K562 (cell line): ENCODE results near the gene NRCAM. TPM values are rescaled to one million over a fixed set of nuclear protein-coding genes. Genes with fewer than 3 reads are reported as not detected.

ENCODE experiments used
- ADNP ChIP-seq: fragments of 200-800 bp; sonication (Bioruptor generic); IDR thresholded peaks from 2 replicates; pipeline ENCODE4 v1.6.1; 2016; ENCODE audit warnings: missing genetic modification characterization, missing compliant biosample characterization
- ARID2 ChIP-seq: fragments of 450-650 bp; IDR thresholded peaks from 2 replicates; pipeline ENCODE4 v1.6.1; 2017; ENCODE audit warnings: antibody characterized with exemption, mild to moderate bottlenecking
- ARNT ChIP-seq, 2 experiments: fragments of 450-650 bp; IDR thresholded peaks; 2 replicates each; pipeline ENCODE4 v1.6.1; 2016; ENCODE audit warnings: mild to moderate bottlenecking in 1 of 2
- ASH1L ChIP-seq: fragments of 450-650 bp; IDR thresholded peaks from 2 replicates; pipeline ENCODE4 v1.6.1; 2018; ENCODE audit warnings: borderline replicate concordance, mild to moderate bottlenecking, low read depth; ENCODE audit not compliant: partially characterized antibody
- CSDE1 ChIP-seq, 2 experiments: fragments of 450-650 bp; IDR thresholded peaks; 2 replicates each; pipeline ENCODE4 v1.6.1; 2016; ENCODE audit warnings: mild to moderate bottlenecking in 1 of 2
- FOXA3 ChIP-seq, 2 experiments: fragments of 450-650 bp in 1 of 2; sonication (generic) in 1 of 2; formaldehyde crosslinking; IDR thresholded peaks in 1 of 2; conservative IDR thresholded peaks in 1 of 2; 2 replicates each; pipeline versions ENCODE4 v1.4.0 to v1.8.0; 2020 to 2022; ENCODE audit warnings: mild to moderate bottlenecking in 2 of 2, missing genetic modification reagents in 1 of 2
- GATAD2B ChIP-seq: fragments of 450-650 bp; IDR thresholded peaks from 2 replicates; pipeline ENCODE4 v1.6.1; 2017; ENCODE audit warnings: mild to moderate bottlenecking, borderline replicate concordance
- LCOR ChIP-seq: sonication (generic); formaldehyde crosslinking; IDR thresholded peaks from 2 replicates; pipeline ENCODE4 v1.8.0; 2022; ENCODE audit warnings: mild to moderate bottlenecking, missing genetic modification reagents
- LEF1 ChIP-seq: fragments of 450-650 bp; IDR thresholded peaks from 2 replicates; pipeline ENCODE4 v1.6.1; 2016; ENCODE audit warnings: mild to moderate bottlenecking
- TBL1XR1 ChIP-seq, 2 experiments: IDR thresholded peaks; 2 replicates each; pipeline ENCODE4 v1.6.1; 2012; ENCODE audit warnings: improper control_type of control experiment in 2 of 2, low read length in 2 of 2, mild to moderate bottlenecking in 1 of 2
- ZZZ3 ChIP-seq: fragments of 450-650 bp; IDR thresholded peaks from 2 replicates; pipeline ENCODE4 v1.6.1; 2016; ENCODE audit warnings: antibody characterized with exemption, mild to moderate bottlenecking, moderate library complexity
- polyA plus RNA-seq, 8 experiments: library from polyadenylated mRNA; depleted of rRNA in 4 of 8; stranded (reverse) in 5 of 8; unstranded in 3 of 8; fragments of >200 nt; fragmentation: Nextera tagmentation in 2 of 8; fragmentation: Illumina TruSeq in 1 of 8; extraction: Ambion mirVana in 2 of 8; extraction: Trizol in 1 of 8; gene quantifications; 2 replicates each; pipeline versions ENCODE4 v1.2.1 to v1.2.3, GENCODE V29; 2011 to 2014; ENCODE audit warnings: inconsistent platforms in 1 of 8, missing spikeins in 1 of 8
- total RNA-seq, 7 experiments: library from RNA; depleted of rRNA in 6 of 7; stranded (reverse); fragments of >200 nt in 6 of 7; fragmentation: Illumina TruSeq in 2 of 7; extraction: Trizol in 2 of 7; gene quantifications; 2 replicates each; pipeline versions ENCODE4 v1.2.1 to v1.2.3, GENCODE V29; 2011 to 2021; ENCODE audit warnings: low replicate concordance in 1 of 7
- TF ChIP-seq, protein P1 (sequence below): fragments of 250-450 bp; sonication (Bioruptor Pico); IDR thresholded peaks from 2 replicates; pipeline ENCODE4 v1.4.0; 2020; ENCODE audit warnings: borderline replicate concordance
- TF ChIP-seq, protein P2 (sequence below): conservative IDR thresholded peaks from 2 replicates; pipeline ENCODE4 v1.6.1; 2011; ENCODE audit warnings: low read depth, mild to moderate bottlenecking, low read length; ENCODE audit not compliant: control insufficient read depth
- TF ChIP-seq, protein P3 (sequence below): sonication (generic); formaldehyde crosslinking; IDR thresholded peaks from 2 replicates; pipeline ENCODE4 v1.8.0; 2022; ENCODE audit warnings: missing genetic modification reagents, mild to moderate bottlenecking, moderate library complexity, borderline replicate concordance
- TF ChIP-seq, protein P4 (sequence below): fragments of 250-450 bp; sonication (Bioruptor Pico); IDR thresholded peaks from 2 replicates; pipeline ENCODE4 v1.8.0; 2022; ENCODE audit warnings: moderate library complexity, mild to moderate bottlenecking, inconsistent platforms
- TF ChIP-seq, protein P5 (sequence below): fragments of 450-650 bp; formaldehyde crosslinking; IDR thresholded peaks from 2 replicates; pipeline ENCODE4 v1.4.0; 2020; ENCODE audit warnings: mild to moderate bottlenecking, moderate library complexity

NRCAM gene
- total and polyA plus RNA-seq, 9 of the 15 experiments (the other 6 are each of a cell fraction or from before 2014, with no cell fraction given), result 0.03 to 0.54 (median 0.12) TPM; not detected in 1

DNA sequence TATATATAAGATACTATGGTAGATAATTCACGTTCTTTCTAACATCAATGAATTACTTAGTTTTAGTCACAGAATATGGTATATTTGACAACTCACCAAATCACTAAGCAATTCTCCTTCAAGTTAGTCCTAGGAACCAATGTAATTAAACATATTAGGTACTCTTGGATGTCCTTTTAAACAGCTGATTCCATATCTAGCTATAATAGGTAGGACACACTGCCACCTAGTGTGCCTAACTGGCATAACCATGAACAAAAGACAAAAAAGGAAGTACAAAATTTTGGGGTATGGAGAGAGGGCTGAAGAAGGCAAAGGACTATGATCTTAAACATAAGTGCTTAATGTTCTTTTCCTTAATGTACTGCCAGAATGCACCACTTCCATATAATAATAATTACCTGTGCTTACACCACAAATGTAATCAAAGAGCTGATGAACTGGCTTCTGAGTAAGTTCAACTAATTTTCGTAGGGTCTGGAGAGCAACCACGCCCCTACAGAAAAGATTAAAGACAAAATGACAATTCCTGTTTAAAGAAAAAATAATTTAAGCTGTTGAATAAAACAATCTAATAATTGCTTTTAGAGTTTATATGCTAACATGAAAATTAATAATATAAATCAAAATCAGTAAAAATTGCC is 41.0 kb upstream of the NRCAM start (continued):
- TF ChIP-seq, protein P1, sequence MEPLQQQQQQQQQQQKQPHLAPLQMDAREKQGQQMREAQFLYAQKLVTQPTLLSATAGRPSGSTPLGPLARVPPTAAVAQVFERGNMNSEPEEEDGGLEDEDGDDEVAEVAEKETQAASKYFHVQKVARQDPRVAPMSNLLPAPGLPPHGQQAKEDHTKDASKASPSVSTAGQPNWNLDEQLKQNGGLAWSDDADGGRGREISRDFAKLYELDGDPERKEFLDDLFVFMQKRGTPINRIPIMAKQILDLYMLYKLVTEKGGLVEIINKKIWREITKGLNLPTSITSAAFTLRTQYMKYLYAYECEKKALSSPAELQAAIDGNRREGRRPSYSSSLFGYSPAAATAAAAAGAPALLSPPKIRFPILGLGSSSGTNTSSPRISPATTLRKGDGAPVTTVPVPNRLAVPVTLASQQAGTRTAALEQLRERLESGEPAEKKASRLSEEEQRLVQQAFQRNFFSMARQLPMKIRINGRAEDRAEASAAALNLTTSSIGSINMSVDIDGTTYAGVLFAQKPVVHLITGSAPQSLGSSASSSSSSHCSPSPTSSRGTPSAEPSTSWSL (CRISPR knock-in tag), result no peak
- TF ChIP-seq, protein P2, sequence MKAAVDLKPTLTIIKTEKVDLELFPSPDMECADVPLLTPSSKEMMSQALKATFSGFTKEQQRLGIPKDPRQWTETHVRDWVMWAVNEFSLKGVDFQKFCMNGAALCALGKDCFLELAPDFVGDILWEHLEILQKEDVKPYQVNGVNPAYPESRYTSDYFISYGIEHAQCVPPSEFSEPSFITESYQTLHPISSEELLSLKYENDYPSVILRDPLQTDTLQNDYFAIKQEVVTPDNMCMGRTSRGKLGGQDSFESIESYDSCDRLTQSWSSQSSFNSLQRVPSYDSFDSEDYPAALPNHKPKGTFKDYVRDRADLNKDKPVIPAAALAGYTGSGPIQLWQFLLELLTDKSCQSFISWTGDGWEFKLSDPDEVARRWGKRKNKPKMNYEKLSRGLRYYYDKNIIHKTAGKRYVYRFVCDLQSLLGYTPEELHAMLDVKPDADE, result no peak
- TF ChIP-seq CSDE1 (IDR thresholded peaks at IDR 0.05), result peak in 1 of 2 experiments; percentile 54; a peak in 1 of 4 replicates
- no peak for TF ChIP-seq ASH1L
- TF ChIP-seq, protein P3, sequence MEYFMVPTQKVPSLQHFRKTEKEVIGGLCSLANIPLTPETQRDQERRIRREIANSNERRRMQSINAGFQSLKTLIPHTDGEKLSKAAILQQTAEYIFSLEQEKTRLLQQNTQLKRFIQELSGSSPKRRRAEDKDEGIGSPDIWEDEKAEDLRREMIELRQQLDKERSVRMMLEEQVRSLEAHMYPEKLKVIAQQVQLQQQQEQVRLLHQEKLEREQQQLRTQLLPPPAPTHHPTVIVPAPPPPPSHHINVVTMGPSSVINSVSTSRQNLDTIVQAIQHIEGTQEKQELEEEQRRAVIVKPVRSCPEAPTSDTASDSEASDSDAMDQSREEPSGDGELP (CRISPR knock-in tag), result peak; percentile 86; the same call in 1 of the 2 replicates
- TF ChIP-seq GATAD2B, result 0 out of 2 replicates have a peak, but pooled peaks have one; percentile 26
- TF ChIP-seq ARID2, result peak; percentile 77; the same call in 1 of the 2 replicates
- peak; percentile 6; the same call in 1 of the 2 replicates for TF ChIP-seq ADNP (tag)
- TF ChIP-seq ZZZ3, result 0 out of 2 replicates have a peak, but pooled peaks have one; percentile 51
- TF ChIP-seq ARNT (IDR thresholded peaks at IDR 0.05), result peak in 1 of 2 experiments; percentile 56; a peak in 1 of 4 replicates
- peak; percentile 42; the same call in 1 of the 2 replicates for TF ChIP-seq LEF1
- TF ChIP-seq, protein P4, sequence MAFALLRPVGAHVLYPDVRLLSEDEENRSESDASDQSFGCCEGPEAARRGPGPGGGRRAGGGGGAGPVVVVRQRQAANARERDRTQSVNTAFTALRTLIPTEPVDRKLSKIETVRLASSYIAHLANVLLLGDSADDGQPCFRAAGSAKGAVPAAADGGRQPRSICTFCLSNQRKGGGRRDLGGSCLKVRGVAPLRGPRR (CRISPR knock-in tag), result no peak
- peak; percentile 54; the same call in 1 of the 2 replicates for TF ChIP-seq LCOR
- TF ChIP-seq FOXA3 (CRISPR knock-in tag; conservative IDR thresholded peaks at IDR 0.05 in 1 of 2, IDR thresholded peaks at IDR 0.05 in 1 of 2), result 0 out of 4 replicates have a peak, but pooled peaks of 1 of the 2 experiments have one; percentile 14
- TF ChIP-seq, protein P5, sequence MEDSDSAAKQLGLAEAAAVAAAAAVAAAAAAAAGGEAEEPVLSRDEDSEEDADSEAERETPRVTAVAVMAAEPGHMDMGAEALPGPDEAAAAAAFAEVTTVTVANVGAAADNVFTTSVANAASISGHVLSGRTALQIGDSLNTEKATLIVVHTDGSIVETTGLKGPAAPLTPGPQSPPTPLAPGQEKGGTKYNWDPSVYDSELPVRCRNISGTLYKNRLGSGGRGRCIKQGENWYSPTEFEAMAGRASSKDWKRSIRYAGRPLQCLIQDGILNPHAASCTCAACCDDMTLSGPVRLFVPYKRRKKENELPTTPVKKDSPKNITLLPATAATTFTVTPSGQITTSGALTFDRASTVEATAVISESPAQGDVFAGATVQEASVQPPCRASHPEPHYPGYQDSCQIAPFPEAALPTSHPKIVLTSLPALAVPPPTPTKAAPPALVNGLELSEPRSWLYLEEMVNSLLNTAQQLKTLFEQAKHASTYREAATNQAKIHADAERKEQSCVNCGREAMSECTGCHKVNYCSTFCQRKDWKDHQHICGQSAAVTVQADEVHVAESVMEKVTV, result peak; percentile 96
- peak in 1 of 2 experiments; percentile 11; a peak in 1 of 4 replicates for TF ChIP-seq TBL1XR1 (IDR thresholded peaks at IDR 0.05; ENCODE audit: low read length in 2 of 2)
